Astrocyte (in vitro differentiated cells and primary cell): ENCODE results near the gene ZNF273.

Experiments used
- EZH2 ChIP-seq: IDR thresholded peaks from 2 replicates; pipeline ENCODE4 v1.6.1; 2012; ENCODE audit warnings: mild to moderate bottlenecking, low read length, inconsistent platforms; ENCODE audit not compliant: insufficient read depth
- TF ChIP-seq, protein P1 (sequence below): IDR thresholded peaks from 2 replicates; pipeline ENCODE4 v1.5.1; 2011; ENCODE audit warnings: low read depth, mild to moderate bottlenecking, inconsistent platforms, low read length, moderate library complexity; ENCODE audit not compliant: insufficient read depth

DNA sequence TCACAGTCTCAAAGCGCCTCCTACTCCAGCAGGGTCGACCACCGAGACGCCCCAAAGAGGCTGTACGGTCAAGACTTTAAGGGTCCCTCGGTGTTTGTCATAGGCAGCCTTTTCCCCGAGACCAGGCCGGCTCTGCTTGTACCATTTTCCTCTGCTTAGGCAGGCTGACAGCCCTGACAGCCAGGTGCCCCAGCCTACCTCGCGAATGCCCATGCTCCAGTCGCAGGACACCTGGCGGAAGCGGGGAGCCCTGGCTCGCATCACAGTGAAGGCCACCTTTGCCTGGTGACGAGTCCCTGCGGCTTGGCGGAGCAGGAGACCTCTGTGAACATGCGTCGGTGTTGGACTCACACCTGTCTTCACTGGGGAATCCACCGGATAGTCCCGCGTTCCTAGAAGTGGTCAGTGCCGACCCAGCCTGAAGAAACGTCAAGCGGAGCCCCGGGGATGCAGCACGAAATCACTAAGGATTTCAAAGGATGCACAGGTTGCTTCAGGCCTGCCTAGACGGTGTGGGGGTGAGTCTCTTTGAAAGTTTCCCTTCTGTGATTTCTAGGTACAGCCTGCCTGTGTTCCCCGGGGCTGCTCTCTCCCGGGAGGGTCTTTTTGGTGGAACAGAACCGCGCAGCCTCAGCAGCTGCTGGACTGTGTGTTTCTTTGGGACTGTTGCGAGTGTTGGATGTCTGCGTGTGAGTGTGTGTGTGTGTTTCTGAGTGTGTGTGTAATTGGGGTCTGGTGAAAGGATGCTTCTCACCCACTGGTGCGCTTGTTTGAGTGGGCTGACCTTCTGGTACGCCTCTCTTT lies 30.5 kb upstream of the ZNF273 start:
- TF ChIP-seq, protein P1, sequence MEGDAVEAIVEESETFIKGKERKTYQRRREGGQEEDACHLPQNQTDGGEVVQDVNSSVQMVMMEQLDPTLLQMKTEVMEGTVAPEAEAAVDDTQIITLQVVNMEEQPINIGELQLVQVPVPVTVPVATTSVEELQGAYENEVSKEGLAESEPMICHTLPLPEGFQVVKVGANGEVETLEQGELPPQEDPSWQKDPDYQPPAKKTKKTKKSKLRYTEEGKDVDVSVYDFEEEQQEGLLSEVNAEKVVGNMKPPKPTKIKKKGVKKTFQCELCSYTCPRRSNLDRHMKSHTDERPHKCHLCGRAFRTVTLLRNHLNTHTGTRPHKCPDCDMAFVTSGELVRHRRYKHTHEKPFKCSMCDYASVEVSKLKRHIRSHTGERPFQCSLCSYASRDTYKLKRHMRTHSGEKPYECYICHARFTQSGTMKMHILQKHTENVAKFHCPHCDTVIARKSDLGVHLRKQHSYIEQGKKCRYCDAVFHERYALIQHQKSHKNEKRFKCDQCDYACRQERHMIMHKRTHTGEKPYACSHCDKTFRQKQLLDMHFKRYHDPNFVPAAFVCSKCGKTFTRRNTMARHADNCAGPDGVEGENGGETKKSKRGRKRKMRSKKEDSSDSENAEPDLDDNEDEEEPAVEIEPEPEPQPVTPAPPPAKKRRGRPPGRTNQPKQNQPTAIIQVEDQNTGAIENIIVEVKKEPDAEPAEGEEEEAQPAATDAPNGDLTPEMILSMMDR, result no peak
- TF ChIP-seq EZH2, result no peak
